Neuronal stem cell (in vitro differentiated cells): ENCODE results near the gene PRKD1.
"Not testable (repeated sequence)": the region's sequence is repeated elsewhere in the genome, so short reads cannot be mapped to it uniquely, and the experiment has no call there.

Experiments
- DNase-seq: peaks from one replicate; pipeline ENCODE4 v3.0.0-alpha.2; 2013; ENCODE audit warnings: low spot score
- H2AFZ ChIP-seq: one replicate; pipeline ENCODE4 v1.6.1; 2013; ENCODE audit warnings: mild to moderate bottlenecking, low read length, inconsistent platforms
- H2AK5ac ChIP-seq: 2 replicates; pipeline ENCODE4 v1.6.1; 2013; ENCODE audit warnings: low read depth, mild to moderate bottlenecking, inconsistent platforms, low read length, moderate library complexity, mixed read lengths
- H2BK120ac ChIP-seq: 2 replicates; pipeline ENCODE4 v1.6.1; 2013; ENCODE audit warnings: low read depth, mild to moderate bottlenecking, inconsistent platforms, low read length, moderate library complexity, mixed read lengths
- H2BK12ac ChIP-seq: one replicate; pipeline ENCODE4 v1.6.1; 2013; ENCODE audit warnings: low read length, inconsistent platforms
- H2BK15ac ChIP-seq: 2 replicates; pipeline ENCODE4 v1.6.1; 2013; ENCODE audit warnings: mild to moderate bottlenecking, low read length, inconsistent platforms, mixed read lengths
- H2BK5ac ChIP-seq: one replicate; pipeline ENCODE4 v1.6.1; 2013; ENCODE audit warnings: inconsistent platforms, mild to moderate bottlenecking, low read length, moderate library complexity
- H3K14ac ChIP-seq: one replicate; pipeline ENCODE4 v1.6.1; 2013; ENCODE audit warnings: low read length, inconsistent platforms
- H3K18ac ChIP-seq: 2 replicates; pipeline ENCODE4 v1.6.1; 2013; ENCODE audit warnings: low read length, inconsistent platforms
- H3K23ac ChIP-seq: 2 replicates; pipeline ENCODE4 v1.6.1; 2013; ENCODE audit warnings: low read depth, mild to moderate bottlenecking, mixed read lengths, low read length, inconsistent platforms; ENCODE audit not compliant: poor library complexity
- H3K27ac ChIP-seq: replicated peaks from 3 replicates; pipeline ENCODE4 v1.5.1; 2013; ENCODE audit warnings: low read length, inconsistent platforms
- H3K27me3 ChIP-seq, 3 experiments: 2 replicates each; pipeline ENCODE4 v1.6.1; 2013; ENCODE audit warnings: low read length in 3 of 3, mild to moderate bottlenecking in 2 of 3, inconsistent platforms in 1 of 3, low read depth in 1 of 3, mixed read lengths in 1 of 3, moderate library complexity in 1 of 3; ENCODE audit not compliant: control insufficient read depth in 3 of 3, insufficient read depth in 3 of 3
- H3K36me3 ChIP-seq, 2 donors: replicated peaks in 1 of 2; 2 replicates each; pipeline ENCODE4 v1.6.1; 2013; ENCODE audit warnings: low read length in 2 of 2; ENCODE audit not compliant: control insufficient read depth in 2 of 2, insufficient read depth in 2 of 2
- H3K4ac ChIP-seq: 2 replicates; pipeline ENCODE4 v1.6.1; 2013; ENCODE audit warnings: inconsistent platforms, mild to moderate bottlenecking, low read length, moderate library complexity
- H3K4me1 ChIP-seq, 2 donors: 1 replicate in 1 of 2; 2 replicates in 1 of 2; pipeline ENCODE4 v1.6.1; 2013; ENCODE audit warnings: low read length in 2 of 2, low read depth in 1 of 2; ENCODE audit not compliant: control insufficient read depth in 2 of 2, insufficient read depth in 1 of 2
- H3K4me2 ChIP-seq: one replicate; pipeline ENCODE4 v1.6.1; 2013; ENCODE audit warnings: mild to moderate bottlenecking, low read length, inconsistent platforms; ENCODE audit not compliant: insufficient read depth, poor library complexity, severe bottlenecking
- H3K4me3 ChIP-seq, 2 donors: 2 replicates each; pipeline ENCODE4 v1.5.1; 2013; ENCODE audit warnings: low read length in 2 of 2, mild to moderate bottlenecking in 2 of 2, inconsistent platforms in 1 of 2, moderate library complexity in 1 of 2
- H3K79me1 ChIP-seq: one replicate; pipeline ENCODE4 v1.6.1; 2013; ENCODE audit warnings: low read depth, mild to moderate bottlenecking, inconsistent platforms, low read length, moderate library complexity
- H3K9ac ChIP-seq: one replicate; pipeline ENCODE4 v1.6.1; 2013; ENCODE audit warnings: mild to moderate bottlenecking, low read depth, low read length, inconsistent platforms; ENCODE audit not compliant: poor library complexity
- H3K9me3 ChIP-seq, 2 donors: replicated peaks in 1 of 2; 2 replicates each; pipeline versions ENCODE3 to v1.6.1; 2013; ENCODE audit warnings: low read length in 2 of 2, mild to moderate bottlenecking in 2 of 2, inconsistent platforms in 1 of 2, low read depth in 1 of 2, mixed read lengths in 1 of 2, moderate library complexity in 1 of 2; ENCODE audit not compliant: control insufficient read depth in 2 of 2, insufficient read depth in 1 of 2
- H4K8ac ChIP-seq: one replicate; pipeline ENCODE4 v1.6.1; 2013; ENCODE audit warnings: low read depth, mild to moderate bottlenecking, inconsistent platforms, low read length, moderate library complexity
- H4K91ac ChIP-seq: one replicate; pipeline ENCODE4 v1.6.1; 2013; ENCODE audit warnings: low read length, low read depth, mild to moderate bottlenecking, inconsistent platforms; ENCODE audit not compliant: poor library complexity
- WGBS, 2 donors: extraction: QIAGEN DNeasy Blood & Tissue Kit; methylation state at CpG; one replicate each; pipeline ENCODE4 v1.1.7; 2013; ENCODE audit warnings: missing lambda C conversion rate in 2 of 2, mixed read lengths in 1 of 2; ENCODE audit not compliant: insufficient read length in 2 of 2, insufficient replicate concordance in 1 of 2; ENCODE audit errors: extremely low coverage in 2 of 2; 5-methylcytosine and 5-hydroxymethylcytosine counted together

The PRKD1 gene

GRCh38 chr14:29726560-29727331, 200.9 kb downstream of the PRKD1 start:
- not testable (repeated sequence) for DNase-seq, H3K27me3 ChIP-seq, H2AK5ac ChIP-seq, H3K18ac ChIP-seq, H2AFZ ChIP-seq, H3K79me1 ChIP-seq, H3K9ac ChIP-seq, H3K36me3 ChIP-seq, H4K8ac ChIP-seq, H3K4me1 ChIP-seq, H3K23ac ChIP-seq, H3K14ac ChIP-seq, H3K9me3 ChIP-seq, H2BK15ac ChIP-seq, H3K4me3 ChIP-seq, H4K91ac ChIP-seq, H3K4ac ChIP-seq, H2BK120ac ChIP-seq, H3K4me2 ChIP-seq, H3K27ac ChIP-seq, H2BK5ac ChIP-seq, H2BK12ac ChIP-seq
- WGBS, 2 donors: no CpG with 5 or more reads among the region's 4 CpGs

GRCh38 chr14:29724991-29725390, 202.7 kb downstream of the PRKD1 start:
- no peak overlapping the region for H2AFZ ChIP-seq
- H3K18ac ChIP-seq: no peak overlapping the region
- peaks cover 3% of the 10 kb centered on the region for H3K79me1 ChIP-seq
- no peaks in the 10 kb centered on the region for H3K27me3 ChIP-seq
- H2BK12ac ChIP-seq: no peak overlapping the region
- H3K4me2 ChIP-seq: no peak overlapping the region
- H3K36me3 ChIP-seq: no peaks in the 10 kb centered on the region
- no peak overlapping the region for H2BK5ac ChIP-seq
- H3K14ac ChIP-seq: no peak overlapping the region
- H3K9ac ChIP-seq: no peak overlapping the region
- H4K91ac ChIP-seq: no peak overlapping the region
- H3K23ac ChIP-seq: no peak overlapping the region
- no peak overlapping the region for H3K4ac ChIP-seq
- no peaks in the 10 kb centered on the region for H3K9me3 ChIP-seq
- H4K8ac ChIP-seq: no peak overlapping the region
- H3K4me1 ChIP-seq: peaks cover 0 to 2% of the 10 kb centered on the region in 2 donors
- H2AK5ac ChIP-seq: no peak overlapping the region
- no peak overlapping the region for H2BK15ac ChIP-seq
- WGBS, 2 donors: no CpG with 5 or more reads among the region's 3 CpGs
- no peak overlapping the region for H3K4me3 ChIP-seq
- H2BK120ac ChIP-seq: no peak overlapping the region
- peak; percentile 36 for DNase-seq
- no peak overlapping the region for H3K27ac ChIP-seq

DNA sequence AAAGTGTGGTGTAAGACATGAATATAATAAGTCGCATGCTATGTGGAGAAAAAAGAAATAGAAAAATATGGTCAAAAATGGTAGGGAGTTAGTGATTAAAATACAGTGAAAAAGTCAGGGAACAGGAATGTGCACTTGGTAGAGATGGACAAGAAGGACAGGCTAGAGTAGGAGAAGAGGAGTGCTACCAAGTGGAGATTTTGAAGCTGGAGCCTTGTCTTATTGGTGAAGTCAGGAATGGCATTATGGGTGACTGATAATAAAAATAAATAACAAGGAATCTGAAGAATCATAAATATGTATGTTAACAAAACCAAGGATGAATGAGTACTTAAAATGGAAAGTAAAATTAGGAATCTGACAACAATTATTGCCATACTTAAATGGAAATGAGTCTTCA, 204.8 kb downstream of the PRKD1 start:
- H4K91ac ChIP-seq: no peak overlapping the region
- H2AFZ ChIP-seq: no peak overlapping the region
- H3K27me3 ChIP-seq: no peaks in the 10 kb centered on the region
- H2AK5ac ChIP-seq: no peak overlapping the region
- no peak overlapping the region for H3K9ac ChIP-seq
- no peak overlapping the region for H3K4me2 ChIP-seq
- no peak overlapping the region for H3K4ac ChIP-seq
- peaks cover 0 to 2% of the 10 kb centered on the region in 2 donors for H3K4me1 ChIP-seq
- H3K18ac ChIP-seq: no peak overlapping the region
- H3K14ac ChIP-seq: no peak overlapping the region
- H3K79me1 ChIP-seq: peaks cover 3% of the 10 kb centered on the region
- no peak overlapping the region for H3K4me3 ChIP-seq
- H3K27ac ChIP-seq: no peak overlapping the region
- H4K8ac ChIP-seq: no peak overlapping the region
- H3K36me3 ChIP-seq: no peaks in the 10 kb centered on the region
- no peak for DNase-seq
- no peaks in the 10 kb centered on the region for H3K9me3 ChIP-seq
- no CpG with 5 or more reads among the region's 1 CpG for WGBS, 2 donors
- no peak overlapping the region for H2BK5ac ChIP-seq
- H3K23ac ChIP-seq: no peak overlapping the region
- H2BK120ac ChIP-seq: no peak overlapping the region
- no peak overlapping the region for H2BK15ac ChIP-seq
- H2BK12ac ChIP-seq: no peak overlapping the region

- H2BK120ac ChIP-seq: no peak overlapping the region
- H2BK5ac ChIP-seq: no peak overlapping the region
- H3K18ac ChIP-seq: no peak overlapping the region
- H3K4me2 ChIP-seq: no peak overlapping the region
- no peak overlapping the region for H3K23ac ChIP-seq
- H4K8ac ChIP-seq: no peak overlapping the region
- no peaks in the 10 kb centered on the region for H3K9me3 ChIP-seq
- H2BK15ac ChIP-seq: no peak overlapping the region
- H3K4me1 ChIP-seq: peaks cover 0 to 2% of the 10 kb centered on the region in 2 donors
- no peak overlapping the region for H3K27ac ChIP-seq
- no peaks in the 10 kb centered on the region for H3K36me3 ChIP-seq
- H2AFZ ChIP-seq: no peak overlapping the region
- no peak overlapping the region for H2BK12ac ChIP-seq
- peaks cover 3% of the 10 kb centered on the region for H3K79me1 ChIP-seq
- H3K4ac ChIP-seq: no peak overlapping the region
- H3K27me3 ChIP-seq: no peaks in the 10 kb centered on the region
- DNase-seq: no peak
- H3K9ac ChIP-seq: no peak overlapping the region
- H2AK5ac ChIP-seq: no peak overlapping the region
- H4K91ac ChIP-seq: no peak overlapping the region
- H3K4me3 ChIP-seq: no peak overlapping the region
- WGBS, 2 donors: no CpG with 5 or more reads among the region's 2 CpGs
- H3K14ac ChIP-seq: no peak overlapping the region
Observed at GRCh38 chr14:29721586-29721985, 206.1 kb downstream of the PRKD1 start.
